Erythroblast (primary cell): ENCODE results near the gene EXOC1.

Source experiments
- DNase-seq, 2 experiments: peaks; one replicate each; lab custom pipeline; 2025; lab: John Stamatoyannopoulos, UW
- GATA1 ChIP-seq: IDR thresholded peaks from 2 replicates; pipeline ENCODE4 v1.6.1; 2011; ENCODE audit warnings: low read depth, mild to moderate bottlenecking, control low read depth, low read length, moderate library complexity
- POLR2A ChIP-seq: IDR thresholded peaks from 2 replicates; pipeline ENCODE4 v1.6.1; 2011; ENCODE audit warnings: mild to moderate bottlenecking, low read length

The EXOC1 gene

GRCh38 chr4:55903577-55903976, 50.1 kb downstream of the EXOC1 start:
- DNase-seq = peak; percentile 18 to 54

DNA sequence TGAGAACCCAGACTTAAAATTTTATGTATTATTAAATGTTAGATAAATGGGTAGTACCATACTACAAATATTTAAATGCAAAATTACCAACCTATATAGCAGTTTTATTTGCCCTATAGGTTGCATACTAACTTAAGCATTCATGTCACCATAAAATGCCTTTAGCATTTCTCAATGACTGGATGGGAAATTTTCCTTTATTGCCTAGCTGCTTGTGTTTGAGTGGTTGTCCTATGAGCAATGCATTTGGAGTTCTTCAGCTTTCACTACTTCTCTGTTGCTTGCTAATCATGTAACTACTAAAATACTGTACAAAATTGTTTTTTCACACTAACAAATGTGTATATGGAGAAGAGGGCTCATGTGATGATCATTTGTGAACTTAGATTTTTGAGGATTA, 51.1 kb downstream of the EXOC1 start:
- TF ChIP-seq GATA1 = no peak
- DNase-seq = no peak

More at GRCh38 chr4:55903577-55903976, 50.1 kb downstream of the EXOC1 start:
- TF ChIP-seq GATA1 = no peak
- TF ChIP-seq POLR2A = no peak

DNA sequence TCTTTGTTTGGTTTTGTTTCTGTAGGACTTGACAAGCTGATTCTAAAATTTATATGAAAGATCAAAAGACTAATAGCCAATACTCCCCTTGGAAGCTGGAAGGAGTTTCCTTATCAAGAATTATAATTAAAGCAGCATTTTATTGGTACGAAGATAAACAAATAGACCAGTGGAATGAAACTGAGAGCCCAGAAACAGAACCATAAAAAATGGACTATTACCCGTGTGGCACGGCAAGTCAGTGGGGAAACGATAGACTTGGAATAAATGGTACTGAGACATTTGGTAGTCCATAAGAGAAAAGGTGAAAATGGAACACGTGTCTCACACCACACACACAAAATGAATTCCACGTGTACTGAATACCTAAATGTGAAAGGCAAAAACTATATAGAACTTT, 52.9 kb downstream of the EXOC1 start:
- TF ChIP-seq GATA1 (no peak), POLR2A (no peak)
- no peak for DNase-seq

- TF ChIP-seq GATA1 = no peak
- DNase-seq = peak in 1 of 2 experiments; percentile 7
Observed at GRCh38 chr4:55906989-55907388, 53.5 kb downstream of the EXOC1 start.

DNA sequence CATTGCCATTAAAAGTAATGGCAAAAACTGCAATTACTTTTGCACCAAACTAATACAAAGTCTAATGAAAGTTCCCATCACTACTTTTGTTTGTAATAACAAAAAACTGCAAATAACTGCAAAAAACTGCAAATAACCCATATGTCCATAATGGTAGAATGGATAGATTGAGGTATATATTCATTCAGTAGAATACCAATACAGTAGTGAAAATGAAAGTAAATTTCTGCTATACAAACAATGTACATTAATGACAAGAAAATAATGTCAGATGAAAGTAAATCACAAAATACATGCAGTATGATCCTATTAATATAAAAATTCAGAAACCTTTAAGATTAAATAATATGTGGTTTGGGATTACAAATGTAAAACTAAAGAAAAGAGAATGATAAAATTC, 54.0 kb downstream of the EXOC1 start:
- DNase-seq = no peak
- TF ChIP-seq POLR2A (no peak), GATA1 (no peak)

DNA sequence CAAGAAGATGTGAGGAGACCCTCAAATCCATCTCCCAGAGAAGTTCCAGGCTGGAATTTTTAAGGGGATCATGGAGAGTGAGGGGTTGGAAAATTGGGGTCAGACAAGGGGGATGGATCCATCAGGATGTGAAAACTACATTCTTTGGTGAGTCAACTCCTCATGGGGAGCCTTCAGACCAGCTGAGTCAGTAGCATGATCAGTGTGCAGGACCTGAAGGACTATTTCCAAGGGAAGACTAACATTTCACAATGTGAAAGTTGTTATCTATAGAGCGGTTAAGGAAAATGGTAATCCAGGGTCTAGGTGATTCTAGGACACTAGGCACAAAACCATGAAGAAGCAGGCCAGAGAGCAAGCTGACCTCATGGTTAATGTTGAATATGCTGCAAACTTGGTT, 56.7 kb downstream of the EXOC1 start:
- TF ChIP-seq POLR2A (no peak), GATA1 (no peak)
- DNase-seq = no peak

DNA sequence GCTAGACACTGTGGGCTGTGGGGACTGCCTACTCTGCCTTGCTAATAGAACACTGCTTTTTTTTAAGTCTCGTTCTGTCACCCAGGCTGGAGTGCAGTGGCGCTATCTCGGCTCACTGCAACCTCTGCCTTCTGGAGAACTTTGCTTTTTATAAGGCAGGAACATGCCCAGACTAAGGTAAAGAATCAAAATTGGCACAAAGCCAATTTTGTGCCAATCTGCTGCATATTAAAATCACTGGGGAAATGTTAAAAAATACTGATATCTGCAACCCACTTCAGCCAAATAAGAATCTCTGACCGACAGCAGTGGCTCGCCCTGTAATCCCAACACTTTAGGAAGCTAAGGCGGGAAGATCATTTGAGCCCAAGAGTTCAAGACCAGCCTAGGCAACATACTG, 58.8 kb downstream of the EXOC1 start:
- DNase-seq = no peak
- TF ChIP-seq POLR2A = no peak
- no peak for TF ChIP-seq GATA1

DNA sequence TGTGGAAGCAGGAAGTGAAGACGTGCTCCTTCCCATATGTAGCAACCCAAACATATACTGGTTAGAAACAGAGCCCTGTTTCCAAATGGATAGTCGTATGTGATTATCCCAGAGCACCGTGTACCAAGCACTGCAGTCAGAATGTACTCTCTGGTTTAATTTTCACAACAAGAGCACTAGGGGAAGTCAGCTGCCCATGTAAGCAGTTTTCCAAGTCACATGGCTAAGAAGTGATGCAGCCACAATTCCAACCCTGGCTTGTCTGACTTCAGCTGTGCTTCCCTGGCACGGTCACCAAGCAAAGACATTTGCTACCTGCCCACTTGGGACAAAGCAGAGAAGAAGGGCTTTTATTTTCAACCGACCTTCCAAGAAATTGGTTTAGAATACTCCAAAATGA, 67.1 kb downstream of the EXOC1 start:
- no peak for TF ChIP-seq GATA1
- TF ChIP-seq POLR2A = no peak
- no peak for DNase-seq

DNA sequence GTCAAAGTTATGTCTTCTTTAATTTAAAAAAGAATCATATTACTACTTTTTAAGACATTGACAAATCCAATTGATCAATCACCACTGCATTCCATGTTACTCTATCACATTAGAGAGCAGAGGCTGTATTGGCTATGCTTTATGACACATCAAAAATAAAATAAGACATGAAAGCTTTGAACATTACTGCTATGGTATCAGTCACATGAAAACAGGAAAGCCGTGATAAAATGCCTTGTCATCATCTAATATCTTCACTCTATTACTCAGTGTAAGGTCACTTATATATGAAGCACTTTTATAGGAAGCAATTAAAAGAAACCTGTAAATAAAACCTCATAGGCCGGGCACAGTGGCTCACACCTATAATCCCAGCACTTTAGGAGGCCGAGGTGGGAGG, 67.6 kb downstream of the EXOC1 start:
- no peak for DNase-seq
- TF ChIP-seq GATA1 (no peak), POLR2A (no peak)

DNA sequence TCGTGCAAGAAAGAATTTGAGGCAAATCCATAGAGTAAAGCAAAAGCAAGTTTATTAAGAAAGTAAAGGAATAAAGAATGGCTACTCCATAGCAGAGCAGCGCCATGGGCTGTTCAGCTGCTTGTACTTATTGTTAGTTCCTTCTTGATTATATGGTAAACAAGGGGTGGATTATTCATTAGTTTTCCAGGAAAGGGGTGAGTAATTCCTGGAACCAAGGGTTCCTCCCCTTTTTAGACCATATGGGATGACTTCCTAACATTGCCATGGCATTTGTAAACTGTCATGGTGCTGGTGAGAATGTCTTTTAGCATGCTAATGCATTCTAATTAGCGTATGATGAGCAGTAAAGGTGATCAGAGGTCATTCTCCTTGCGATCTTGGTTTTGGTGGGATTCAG, 71.8 kb downstream of the EXOC1 start:
- no peak for DNase-seq
- TF ChIP-seq GATA1 (no peak), POLR2A (no peak)

DNA sequence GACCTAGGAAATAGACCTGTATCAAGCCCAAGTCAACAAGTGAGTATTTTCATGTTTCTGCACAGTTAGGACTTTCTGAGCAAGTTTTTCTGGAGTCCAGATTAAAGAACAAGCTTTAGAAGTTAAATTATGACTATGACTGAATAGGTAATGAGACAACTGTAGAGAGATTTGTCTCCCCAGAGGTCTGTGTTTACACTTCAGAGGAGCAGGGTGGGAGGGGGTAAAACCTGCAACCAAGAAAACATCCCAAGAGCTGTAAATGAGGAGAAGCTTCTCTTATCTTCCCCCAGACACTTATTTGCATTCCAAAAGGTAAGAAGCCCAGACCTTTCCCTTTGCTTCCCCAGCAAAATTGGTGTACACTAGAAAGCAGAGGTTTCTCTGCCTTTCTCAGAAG, 73.2 kb downstream of the EXOC1 start:
- DNase-seq = no peak

DNA sequence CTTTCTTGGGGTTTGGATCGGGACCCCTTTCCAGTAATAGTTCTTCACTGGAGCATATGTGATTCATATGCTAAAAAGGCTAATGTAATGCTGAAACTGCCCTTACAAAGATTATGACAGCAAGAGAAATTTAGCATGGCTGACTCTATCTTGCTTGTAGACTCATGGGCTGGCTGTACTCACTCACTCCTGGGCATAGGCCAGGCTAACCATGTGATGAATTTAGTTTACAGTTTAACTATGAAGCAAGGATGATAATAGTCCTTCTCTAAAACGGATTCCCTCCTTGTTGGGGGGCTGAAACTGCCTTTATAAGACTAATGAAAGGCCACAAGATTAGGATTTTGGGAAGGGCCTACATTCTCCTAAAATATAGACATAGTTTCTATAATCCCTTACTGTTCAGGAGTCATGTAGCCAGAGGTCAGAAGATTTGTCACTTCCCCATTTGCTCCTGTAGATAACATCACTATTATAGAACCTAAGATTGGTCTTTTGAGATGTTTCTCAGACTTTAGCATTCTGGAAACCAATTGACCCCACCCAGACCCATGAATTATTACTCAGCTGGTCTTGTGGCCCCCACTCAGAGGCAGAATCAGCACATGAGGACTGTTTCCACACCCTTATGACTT, 74.5 kb downstream of the EXOC1 start:
- no peak for DNase-seq
- TF ChIP-seq POLR2A = no peak
- TF ChIP-seq GATA1 = no peak

More for the DNA sequence above, 73.2 kb downstream of the EXOC1 start:
- TF ChIP-seq POLR2A (no peak), GATA1 (no peak)

DNA sequence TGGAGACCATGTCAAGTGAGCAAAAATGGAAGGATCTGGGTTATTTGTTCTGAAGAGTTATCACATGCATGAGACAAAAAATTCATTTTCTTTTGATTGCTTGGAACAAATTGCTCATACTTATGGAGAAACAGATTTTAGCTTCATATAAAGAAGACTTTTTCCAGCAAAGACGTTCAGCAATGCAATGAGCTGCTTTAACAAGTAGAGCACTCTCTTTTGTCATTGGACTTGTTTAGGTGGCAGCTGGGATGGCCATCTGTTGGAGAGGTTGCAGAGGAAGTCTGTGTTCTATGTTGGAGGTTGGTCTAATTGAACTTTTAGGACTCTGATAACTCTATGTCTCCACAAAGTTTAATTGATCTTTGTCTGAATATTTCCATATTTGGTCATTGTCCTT, 75.4 kb downstream of the EXOC1 start:
- TF ChIP-seq GATA1 = no peak
- TF ChIP-seq POLR2A = no peak
- DNase-seq = no peak

GRCh38 chr4:55931043-55931442, 77.6 kb downstream of the EXOC1 start:
- DNase-seq = no peak
- TF ChIP-seq GATA1 (no peak), POLR2A (no peak)

DNA sequence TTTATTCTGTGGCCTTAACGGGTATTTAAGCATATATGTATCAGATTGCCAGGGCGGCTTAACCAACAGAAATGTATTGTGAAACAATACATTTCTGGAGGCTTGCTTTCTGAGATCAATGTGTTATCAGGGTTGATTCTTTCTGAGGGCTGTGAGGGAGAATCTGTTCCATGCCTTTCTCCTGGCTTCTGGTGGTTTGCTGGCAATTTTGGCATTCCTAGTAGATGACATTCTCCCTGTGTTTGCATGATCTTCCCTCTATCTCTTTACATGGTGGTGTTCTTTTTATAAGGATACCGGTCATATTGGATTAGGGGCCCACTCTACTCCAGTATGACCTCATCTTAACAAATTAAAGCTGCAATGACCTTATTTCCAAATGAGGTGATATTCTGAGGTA, 78.4 kb downstream of the EXOC1 start:
- DNase-seq = no peak

DNA sequence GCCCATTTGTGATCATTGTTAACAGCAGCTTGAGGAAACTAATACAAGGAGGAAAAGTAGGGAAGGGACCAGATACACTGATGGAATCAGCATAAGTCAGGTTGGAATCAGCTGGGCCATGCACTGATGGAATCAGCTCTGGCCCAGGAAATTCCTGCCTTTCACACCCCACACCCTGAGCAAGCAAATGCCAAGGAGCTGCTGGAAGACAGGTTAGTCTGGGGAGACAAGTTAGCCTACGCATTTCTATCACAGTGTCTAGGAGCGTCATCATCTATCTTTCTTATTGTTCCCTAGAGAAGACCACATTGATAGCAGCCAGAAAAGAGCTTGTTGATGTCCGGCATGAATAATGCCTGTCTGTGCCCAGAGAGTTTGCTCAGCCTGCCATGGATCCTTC, 79.1 kb downstream of the EXOC1 start:
- TF ChIP-seq POLR2A = no peak
- TF ChIP-seq GATA1 = no peak
- DNase-seq = no peak

More for the DNA sequence above, 78.4 kb downstream of the EXOC1 start:
- TF ChIP-seq GATA1 (no peak), POLR2A (no peak)
